Stimulated activated naive CD8-positive, alpha-beta T cell treated with anti-CD3 and anti-CD28 coated beads, Interleukin-15, Interleukin-2, amounts not matched to agents 100 ng/mL and 50 ng/mL, for 24 hours (primary cell): ENCODE data around the gene KDM7A.
"Not testable (repeated sequence)": the region's sequence is repeated elsewhere in the genome, so short reads cannot be mapped to it uniquely, and the experiment has no call there.

Experiments
- H3K27ac Mint-ChIP-seq: one replicate; pipeline ENCODE4 v1.8.0; 2021; ENCODE audit warnings: mild to moderate bottlenecking, mixed read lengths
- H3K27me3 Mint-ChIP-seq: one replicate; pipeline ENCODE4 v1.8.0; 2021; ENCODE audit warnings: mixed read lengths
- H3K36me3 Mint-ChIP-seq: one replicate; pipeline ENCODE4 v1.8.0; 2021; ENCODE audit warnings: low read depth, mixed read lengths
- H3K4me1 Mint-ChIP-seq: one replicate; pipeline ENCODE4 v1.8.0; 2021; ENCODE audit warnings: low read depth, mixed read lengths
- H3K4me3 Mint-ChIP-seq: one replicate; pipeline ENCODE4 v1.8.0; 2021; ENCODE audit warnings: mild to moderate bottlenecking, mixed read lengths
- H3K9me3 Mint-ChIP-seq: one replicate; pipeline ENCODE4 v1.8.0; 2021; ENCODE audit warnings: mixed read lengths

Gene KDM7A

DNA sequence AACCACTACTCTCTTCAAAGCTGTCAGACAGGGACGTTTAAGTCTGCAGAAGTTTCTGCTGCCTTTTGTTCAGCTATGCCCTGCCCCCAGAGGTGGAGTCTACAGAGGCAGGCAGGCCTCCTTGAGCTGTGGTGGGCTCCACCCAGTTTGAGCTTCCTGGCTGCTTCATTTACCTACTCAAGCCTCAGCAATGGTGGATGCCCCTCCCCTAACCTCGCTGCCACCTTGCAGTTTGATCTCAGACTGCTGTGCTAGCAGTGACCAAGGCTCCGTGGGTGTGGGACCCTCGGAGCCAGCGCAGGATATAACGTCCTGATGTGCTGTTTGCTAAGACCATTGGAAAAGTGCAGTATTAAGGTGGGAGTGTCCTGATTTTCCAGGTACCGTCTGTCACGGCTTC, 68.0 kb downstream of the KDM7A start:
- not testable (repeated sequence) for H3K27ac Mint-ChIP-seq, H3K9me3 Mint-ChIP-seq, H3K27me3 Mint-ChIP-seq, H3K4me3 Mint-ChIP-seq, H3K4me1 Mint-ChIP-seq
- peaks cover 48% of the 10 kb centered on the region for H3K36me3 Mint-ChIP-seq

DNA sequence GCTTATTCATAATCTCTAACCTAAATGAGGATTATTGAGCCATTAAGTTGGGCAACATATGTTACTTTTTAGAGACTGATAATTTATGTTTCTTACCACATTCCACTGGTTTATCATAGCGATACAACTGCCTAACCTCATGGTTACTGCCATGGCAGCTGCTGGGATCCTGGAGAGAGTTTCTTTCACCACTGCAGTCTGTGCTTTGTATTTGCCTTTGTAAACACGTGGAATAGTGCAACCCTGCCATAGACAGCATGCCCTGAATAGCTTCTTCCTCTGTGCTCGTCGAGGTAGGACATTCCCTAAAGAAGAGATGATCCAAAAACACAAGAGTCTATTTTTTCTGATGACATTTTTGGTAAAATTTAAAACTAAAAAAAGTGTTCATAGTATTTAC, 80.3 kb downstream of the KDM7A start:
- Mint-ChIP-seq H3K27ac (no peak overlapping the region), H3K9me3 (no peaks in the 10 kb centered on the region), H3K27me3 (no peaks in the 10 kb centered on the region), H3K4me3 (no peak overlapping the region), H3K4me1 (no peaks in the 10 kb centered on the region), H3K36me3 (peaks cover 65% of the 10 kb centered on the region)

DNA sequence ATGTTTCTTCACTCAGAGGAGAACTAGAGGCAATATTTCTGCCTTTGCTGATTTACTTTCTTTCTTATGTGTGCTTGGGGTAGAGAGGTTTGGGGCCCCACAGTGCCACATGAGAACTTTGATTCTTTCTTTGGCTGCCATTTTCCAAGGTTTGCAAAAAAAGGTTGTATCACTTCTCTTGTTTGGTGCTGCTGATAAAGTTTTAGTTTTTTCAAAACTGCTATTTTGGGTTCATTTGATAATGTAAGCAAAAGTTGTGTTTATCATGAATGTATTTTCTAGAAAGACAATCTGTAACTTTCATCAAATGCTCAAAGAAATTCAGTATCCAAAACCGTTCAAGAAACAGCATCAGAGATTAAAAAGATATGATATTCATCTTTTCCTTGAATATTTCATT, 83.4 kb downstream of the KDM7A start:
- Mint-ChIP-seq H3K27ac (no peak overlapping the region), H3K4me1 (no peaks in the 10 kb centered on the region), H3K27me3 (no peaks in the 10 kb centered on the region), H3K9me3 (no peaks in the 10 kb centered on the region), H3K36me3 (peaks cover 63% of the 10 kb centered on the region), H3K4me3 (no peak overlapping the region)

DNA sequence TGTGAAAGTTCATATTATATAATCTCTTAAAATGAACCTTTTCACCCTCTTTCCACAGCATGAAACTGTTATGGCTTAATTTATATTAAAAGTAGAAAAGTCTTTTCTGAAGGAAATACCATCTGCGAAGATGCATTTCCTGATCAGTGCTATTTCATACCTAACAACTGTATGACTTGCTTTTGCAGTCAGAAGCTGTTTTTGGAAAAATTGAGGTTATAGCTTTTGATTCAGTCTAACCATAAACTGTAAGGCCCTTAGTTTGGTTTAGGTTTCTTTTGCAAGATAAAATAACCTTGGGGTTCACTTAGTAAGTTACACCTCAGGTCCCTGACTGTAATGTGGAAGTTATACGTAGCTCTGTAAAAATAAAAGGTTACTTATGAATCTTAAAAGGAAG, 91.3 kb downstream of the KDM7A start:
- Mint-ChIP-seq H3K36me3 (peaks cover 10% of the 10 kb centered on the region), H3K4me3 (no peak overlapping the region), H3K27me3 (no peaks in the 10 kb centered on the region), H3K9me3 (no peaks in the 10 kb centered on the region), H3K27ac (peak overlapping the region; percentile 52), H3K4me1 (peaks cover 34% of the 10 kb centered on the region)

DNA sequence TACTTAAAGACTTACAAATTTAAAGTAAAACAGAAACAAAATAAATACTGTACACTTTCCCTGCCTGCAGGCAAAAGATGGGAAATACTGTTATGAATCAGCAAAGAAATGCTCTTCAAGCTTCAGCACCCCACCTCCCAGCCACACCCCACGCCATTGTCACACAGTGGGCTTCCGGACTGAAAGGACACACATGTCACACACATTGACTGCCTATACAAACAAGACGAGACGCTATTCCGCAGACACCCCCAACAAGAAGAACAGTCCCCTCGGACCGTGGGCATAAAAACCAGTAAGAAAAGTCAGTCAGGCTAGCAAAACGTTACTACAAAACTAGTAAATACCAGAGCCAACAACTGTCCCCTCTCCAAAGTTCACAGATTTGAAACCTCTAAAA, 91.8 kb downstream of the KDM7A start:
- Mint-ChIP-seq H3K27ac (peak overlapping the region; percentile 52), H3K4me3 (peak overlapping the region; percentile 38), H3K9me3 (no peaks in the 10 kb centered on the region), H3K36me3 (peaks cover 7% of the 10 kb centered on the region), H3K27me3 (no peaks in the 10 kb centered on the region), H3K4me1 (peaks cover 34% of the 10 kb centered on the region)

DNA sequence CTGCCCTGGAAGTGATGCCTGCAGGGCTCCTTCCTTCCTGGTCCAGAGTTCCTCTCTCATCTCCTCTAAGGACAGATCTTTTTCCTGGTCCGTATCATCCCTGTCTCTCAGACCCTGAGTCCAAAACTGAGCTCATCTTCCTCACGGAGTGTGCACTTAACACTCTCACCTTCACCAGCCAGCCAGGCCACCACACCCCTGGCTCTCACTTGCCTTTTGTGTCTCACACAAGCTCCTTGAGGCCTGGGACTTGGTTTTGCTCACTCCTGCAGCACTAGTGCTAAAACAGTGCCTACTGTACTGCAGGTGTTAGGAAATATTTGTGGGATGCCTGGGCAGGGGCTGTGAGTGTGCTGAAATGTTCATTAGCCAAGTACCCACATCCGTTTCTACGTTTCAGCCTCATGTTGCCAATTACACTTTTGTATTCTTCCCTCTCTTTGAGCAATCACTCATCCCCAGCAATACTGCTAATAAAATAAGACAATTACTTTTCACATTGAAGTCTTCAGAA, 92.6 kb downstream of the KDM7A start:
- Mint-ChIP-seq H3K9me3 (no peaks in the 10 kb centered on the region), H3K27ac (peak overlapping the region; percentile 7), H3K4me1 (peaks cover 34% of the 10 kb centered on the region), H3K36me3 (peaks cover 5% of the 10 kb centered on the region), H3K4me3 (no peak overlapping the region), H3K27me3 (no peaks in the 10 kb centered on the region)

DNA sequence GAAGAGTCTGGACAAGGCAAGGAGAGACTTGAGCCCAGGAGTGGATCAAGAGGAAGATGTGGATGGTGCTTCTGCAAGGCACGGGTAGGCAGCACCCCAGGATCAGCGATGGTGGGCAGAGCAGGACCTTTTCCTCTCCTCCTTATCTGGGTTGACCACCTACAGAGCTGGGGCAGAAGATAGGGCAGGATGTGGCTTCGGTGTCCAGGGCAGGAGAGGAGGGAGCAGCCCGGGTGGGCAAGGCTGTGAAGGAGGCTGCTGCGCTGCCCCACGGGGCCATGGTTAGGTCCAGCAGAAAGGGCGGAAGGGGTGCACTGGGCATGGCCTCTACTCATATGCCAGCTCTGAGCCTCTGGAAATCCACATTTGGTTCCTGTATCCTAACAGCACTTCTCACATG, 94.0 kb downstream of the KDM7A start:
- H3K27me3 Mint-ChIP-seq = no peaks in the 10 kb centered on the region
- no peak overlapping the region for H3K27ac Mint-ChIP-seq
- peaks cover 43% of the 10 kb centered on the region for H3K4me1 Mint-ChIP-seq
- no peak overlapping the region for H3K4me3 Mint-ChIP-seq
- no peaks in the 10 kb centered on the region for H3K36me3 Mint-ChIP-seq
- H3K9me3 Mint-ChIP-seq = no peaks in the 10 kb centered on the region

DNA sequence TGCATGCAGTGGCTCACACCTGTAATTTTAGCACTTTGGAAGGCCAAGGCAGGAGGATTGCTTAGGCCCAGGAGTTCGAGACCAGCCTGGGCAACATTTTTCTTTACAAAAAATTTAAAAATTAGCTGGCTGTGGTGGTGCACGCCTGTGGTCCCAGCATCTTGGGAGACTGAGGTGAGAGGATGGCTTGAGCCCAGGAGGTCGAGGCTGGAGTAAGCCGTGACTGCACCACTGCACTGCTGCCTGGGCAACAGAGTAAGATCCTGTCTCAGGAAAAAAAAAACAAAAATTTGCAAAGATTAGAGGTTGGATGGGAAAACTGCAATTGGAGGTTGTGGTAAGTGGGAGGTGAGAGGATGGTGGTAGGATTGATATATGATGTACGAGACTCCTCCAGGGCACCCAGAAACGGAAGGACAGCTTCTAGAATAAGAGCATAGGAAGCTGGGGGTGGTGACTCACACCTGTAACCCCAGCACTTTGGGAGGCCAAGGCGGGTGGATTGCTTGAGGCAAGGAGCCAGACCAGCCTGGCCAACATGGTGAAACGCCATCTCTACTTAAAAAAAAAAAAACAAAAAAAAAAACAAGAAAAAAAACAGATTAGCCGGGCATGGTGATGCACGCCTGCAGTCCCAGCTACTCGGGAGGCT, 94.9 kb downstream of the KDM7A start:
- H3K4me3 Mint-ChIP-seq = no peak overlapping the region
- no peaks in the 10 kb centered on the region for H3K27me3 Mint-ChIP-seq
- peaks cover 43% of the 10 kb centered on the region for H3K4me1 Mint-ChIP-seq
- no peaks in the 10 kb centered on the region for H3K36me3 Mint-ChIP-seq
- H3K9me3 Mint-ChIP-seq = no peaks in the 10 kb centered on the region
- no peak overlapping the region for H3K27ac Mint-ChIP-seq

DNA sequence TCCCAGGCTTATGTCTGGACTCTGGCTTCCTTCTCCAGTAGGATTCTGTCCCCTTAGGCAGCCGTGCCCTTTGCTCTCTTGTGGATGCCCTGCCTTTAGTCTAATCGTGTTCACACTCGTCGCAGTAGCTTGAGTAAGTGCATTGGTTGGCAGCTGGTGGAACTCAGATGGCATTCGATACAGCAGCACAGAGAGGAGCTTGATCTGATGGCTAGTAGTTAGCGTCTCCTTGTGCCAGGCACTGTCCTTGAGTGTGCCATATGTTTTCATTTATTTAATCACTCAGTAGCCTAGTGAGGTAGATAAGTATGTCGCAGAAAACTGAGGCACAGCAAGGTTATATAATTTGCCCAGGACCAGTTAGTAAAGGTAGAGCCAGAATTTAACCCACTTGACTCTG, 95.9 kb downstream of the KDM7A start:
- H3K27me3 Mint-ChIP-seq = no peaks in the 10 kb centered on the region
- no peaks in the 10 kb centered on the region for H3K36me3 Mint-ChIP-seq
- no peaks in the 10 kb centered on the region for H3K9me3 Mint-ChIP-seq
- H3K4me3 Mint-ChIP-seq = no peak overlapping the region
- H3K4me1 Mint-ChIP-seq = peaks cover 40% of the 10 kb centered on the region
- no peak overlapping the region for H3K27ac Mint-ChIP-seq

DNA sequence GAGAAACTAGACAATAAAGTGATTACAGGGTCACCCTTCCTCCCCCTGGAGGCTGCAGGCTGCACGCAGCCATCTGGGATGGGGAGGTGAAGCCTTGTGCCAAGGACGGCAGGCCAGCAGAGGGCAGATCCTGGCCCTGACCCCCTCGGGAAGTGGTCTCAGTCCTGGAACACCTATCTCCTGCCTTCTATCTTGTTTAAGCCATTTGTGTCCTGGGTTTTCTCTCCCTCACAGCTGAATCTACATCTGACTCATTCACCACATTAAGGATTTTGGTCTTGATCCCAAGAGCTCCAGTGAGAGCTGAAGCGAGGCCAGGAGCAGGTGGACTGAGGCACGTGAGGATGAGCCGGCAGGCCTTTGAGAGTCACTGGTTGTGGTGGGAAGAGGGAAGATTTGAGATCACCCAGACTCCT, 97.7 kb downstream of the KDM7A start:
- H3K27ac Mint-ChIP-seq = no peak overlapping the region
- H3K36me3 Mint-ChIP-seq = no peaks in the 10 kb centered on the region

DNA sequence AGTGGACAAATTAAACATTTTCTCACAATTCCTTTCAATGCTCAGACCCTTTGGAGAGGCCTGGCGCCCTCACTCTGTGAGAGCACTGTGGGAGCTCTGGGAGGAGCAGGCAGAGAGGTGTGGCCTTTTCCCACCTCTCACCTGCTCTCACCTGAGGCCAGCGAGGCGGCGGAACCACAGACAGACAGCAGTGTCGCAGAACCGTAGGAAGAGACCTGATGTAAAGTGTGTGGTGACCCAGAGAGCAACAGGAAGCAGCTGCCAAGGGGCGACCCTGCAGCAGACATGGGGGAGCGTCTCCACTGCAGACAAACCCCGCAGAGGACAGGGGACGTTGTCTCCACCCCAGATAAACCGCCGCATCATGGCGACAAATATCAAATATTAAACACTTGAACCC, 98.4 kb downstream of the KDM7A start:
- no peaks in the 10 kb centered on the region for H3K9me3 Mint-ChIP-seq
- no peak overlapping the region for H3K27ac Mint-ChIP-seq
- no peak overlapping the region for H3K4me3 Mint-ChIP-seq
- peaks cover 14% of the 10 kb centered on the region for H3K4me1 Mint-ChIP-seq
- no peaks in the 10 kb centered on the region for H3K27me3 Mint-ChIP-seq
- H3K36me3 Mint-ChIP-seq = no peaks in the 10 kb centered on the region

More for the DNA sequence above, 97.7 kb downstream of the KDM7A start:
- peaks cover 22% of the 10 kb centered on the region for H3K4me1 Mint-ChIP-seq
- H3K4me3 Mint-ChIP-seq = no peak overlapping the region
- no peaks in the 10 kb centered on the region for H3K9me3 Mint-ChIP-seq
- H3K27me3 Mint-ChIP-seq = no peaks in the 10 kb centered on the region

DNA sequence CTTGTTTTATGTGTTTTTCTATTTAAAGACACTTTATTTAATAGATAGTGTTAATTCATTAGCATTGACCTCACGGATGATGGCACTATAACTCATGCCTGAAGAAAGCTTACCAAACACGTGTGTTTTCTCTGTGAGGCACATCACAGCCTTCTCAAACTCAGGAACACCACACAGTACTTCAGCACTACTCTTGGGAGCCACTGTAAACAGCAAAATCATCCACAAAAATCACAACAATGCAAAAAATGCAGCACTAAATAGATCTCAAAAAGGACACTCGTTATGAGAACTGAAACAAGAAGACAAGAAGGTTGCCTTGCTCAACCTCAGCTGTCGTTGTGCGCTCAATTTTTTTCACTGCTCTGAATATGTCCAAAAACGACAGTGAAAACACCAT, 102.0 kb downstream of the KDM7A start:
- no peak overlapping the region for H3K4me3 Mint-ChIP-seq
- no peak overlapping the region for H3K27ac Mint-ChIP-seq
- H3K9me3 Mint-ChIP-seq = peaks cover 4% of the 10 kb centered on the region
- H3K4me1 Mint-ChIP-seq = peaks cover 9% of the 10 kb centered on the region
- no peaks in the 10 kb centered on the region for H3K36me3 Mint-ChIP-seq
- H3K27me3 Mint-ChIP-seq = no peaks in the 10 kb centered on the region

DNA sequence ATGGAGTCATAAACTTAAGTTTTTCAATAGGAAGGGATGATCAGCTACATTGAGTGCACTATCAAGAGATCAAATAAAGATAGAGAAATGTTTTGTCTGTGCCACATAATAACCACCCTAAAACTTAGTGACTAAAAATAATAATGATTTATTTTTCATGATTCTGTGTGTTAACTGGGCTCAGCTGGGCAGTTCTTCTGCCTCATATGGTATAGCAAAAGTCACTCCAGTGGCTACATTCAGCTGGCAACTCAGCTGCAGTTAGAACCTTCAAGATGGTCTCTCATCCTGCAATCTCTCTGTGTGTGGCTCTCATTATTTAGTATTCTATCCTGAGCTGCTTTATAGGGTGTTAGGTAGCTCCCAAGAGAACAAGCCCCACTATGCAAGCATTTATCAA, 106.2 kb downstream of the KDM7A start:
- Mint-ChIP-seq H3K27ac (no peak overlapping the region), H3K4me1 (peaks cover 10% of the 10 kb centered on the region), H3K27me3 (no peaks in the 10 kb centered on the region), H3K9me3 (peaks cover 30% of the 10 kb centered on the region), H3K36me3 (peaks cover 15% of the 10 kb centered on the region), H3K4me3 (no peak overlapping the region)

DNA sequence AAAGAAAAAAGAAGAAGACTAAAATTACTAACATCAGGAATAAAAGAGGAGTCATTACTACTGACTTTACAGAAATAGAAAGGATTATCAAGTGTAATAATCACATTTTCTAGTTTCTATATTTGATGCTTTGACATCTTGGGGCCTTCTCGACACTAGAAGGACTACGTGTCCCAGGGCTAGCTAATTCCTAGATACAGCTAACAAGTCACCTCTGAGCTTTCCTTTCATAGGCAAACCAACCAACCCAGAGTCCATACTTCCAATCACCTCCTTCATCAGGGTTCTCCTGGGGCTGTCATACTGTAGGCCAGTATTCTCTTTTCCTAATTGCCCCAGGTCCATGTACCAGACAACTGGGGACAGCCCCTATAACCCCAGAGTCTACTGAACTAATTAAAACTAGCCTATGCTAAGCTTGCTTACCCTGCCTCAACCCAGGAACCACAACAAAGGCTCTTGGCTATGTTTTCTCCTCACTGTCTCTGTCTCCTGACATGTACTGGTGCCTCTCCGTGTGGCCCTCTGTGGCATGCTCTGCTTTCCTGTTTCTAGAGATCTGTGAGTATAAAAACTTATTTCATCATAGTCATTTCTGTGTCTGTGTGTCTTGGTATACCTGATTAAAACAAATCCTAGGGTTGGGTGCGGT, 107.4 kb downstream of the KDM7A start:
- no peaks in the 10 kb centered on the region for H3K27me3 Mint-ChIP-seq
- H3K9me3 Mint-ChIP-seq = peaks cover 30% of the 10 kb centered on the region
- no peak overlapping the region for H3K27ac Mint-ChIP-seq
- peaks cover 15% of the 10 kb centered on the region for H3K36me3 Mint-ChIP-seq
- H3K4me1 Mint-ChIP-seq = peaks cover 10% of the 10 kb centered on the region
- H3K4me3 Mint-ChIP-seq = no peak overlapping the region

DNA sequence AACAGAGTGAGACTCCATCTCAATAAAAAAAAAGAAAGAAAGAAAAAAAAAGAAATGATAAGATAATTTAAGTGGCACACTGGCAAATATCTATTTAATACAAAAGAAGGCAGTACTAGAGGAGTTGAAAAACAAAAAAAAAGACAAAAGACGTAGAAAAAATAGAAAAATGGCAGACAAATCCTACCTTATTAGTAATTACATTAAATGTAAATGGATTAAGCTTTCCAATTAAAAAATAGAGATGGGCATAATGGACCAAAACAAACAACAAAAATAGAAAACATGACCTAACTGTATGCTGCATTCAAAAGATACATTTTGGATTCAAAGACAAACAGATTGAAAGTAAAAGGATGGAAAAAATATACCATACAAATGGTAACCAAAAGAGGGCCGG, 108.8 kb downstream of the KDM7A start:
- Mint-ChIP-seq H3K27me3 (no peaks in the 10 kb centered on the region), H3K27ac (no peak overlapping the region), H3K36me3 (peaks cover 15% of the 10 kb centered on the region), H3K4me1 (peaks cover 14% of the 10 kb centered on the region), H3K4me3 (no peak overlapping the region), H3K9me3 (peaks cover 30% of the 10 kb centered on the region)

DNA sequence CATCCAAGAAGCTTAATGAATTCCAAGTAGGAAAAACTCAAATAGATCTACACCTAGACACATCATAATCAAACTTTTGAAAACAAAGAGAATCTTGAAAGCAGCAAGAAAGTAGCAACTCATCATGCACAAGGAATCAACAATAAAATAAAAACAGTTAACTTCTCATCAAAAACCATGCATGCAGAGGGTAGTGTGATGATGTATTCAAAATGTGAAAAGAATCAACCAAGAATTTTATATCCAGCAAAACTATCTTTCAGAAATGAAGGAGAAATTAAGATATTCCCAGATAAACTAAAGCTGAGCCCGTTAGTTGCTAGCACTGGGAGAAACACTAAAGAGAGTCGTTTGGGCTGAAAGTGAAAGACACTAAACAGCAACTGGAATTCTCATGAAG, 109.7 kb downstream of the KDM7A start:
- peaks cover 15% of the 10 kb centered on the region for H3K36me3 Mint-ChIP-seq

More for the DNA sequence above, 109.7 kb downstream of the KDM7A start:
- no peaks in the 10 kb centered on the region for H3K27me3 Mint-ChIP-seq
- H3K27ac Mint-ChIP-seq = no peak overlapping the region
- no peak overlapping the region for H3K4me3 Mint-ChIP-seq
- peaks cover 30% of the 10 kb centered on the region for H3K9me3 Mint-ChIP-seq
- H3K4me1 Mint-ChIP-seq = peaks cover 14% of the 10 kb centered on the region
